Measurements from ENCODE around the gene ACAN. TPM values are rescaled to one million over a fixed set of nuclear protein-coding genes. Genes with fewer than 3 reads are reported as not detected.
"Not testable (repeated sequence)": the region's sequence is repeated elsewhere in the genome, so short reads cannot be mapped to it uniquely, and the experiment has no call there.

ACAN gene
- total RNA-seq, 1 donor from 2014 or later, result 1.2 TPM

DNA sequence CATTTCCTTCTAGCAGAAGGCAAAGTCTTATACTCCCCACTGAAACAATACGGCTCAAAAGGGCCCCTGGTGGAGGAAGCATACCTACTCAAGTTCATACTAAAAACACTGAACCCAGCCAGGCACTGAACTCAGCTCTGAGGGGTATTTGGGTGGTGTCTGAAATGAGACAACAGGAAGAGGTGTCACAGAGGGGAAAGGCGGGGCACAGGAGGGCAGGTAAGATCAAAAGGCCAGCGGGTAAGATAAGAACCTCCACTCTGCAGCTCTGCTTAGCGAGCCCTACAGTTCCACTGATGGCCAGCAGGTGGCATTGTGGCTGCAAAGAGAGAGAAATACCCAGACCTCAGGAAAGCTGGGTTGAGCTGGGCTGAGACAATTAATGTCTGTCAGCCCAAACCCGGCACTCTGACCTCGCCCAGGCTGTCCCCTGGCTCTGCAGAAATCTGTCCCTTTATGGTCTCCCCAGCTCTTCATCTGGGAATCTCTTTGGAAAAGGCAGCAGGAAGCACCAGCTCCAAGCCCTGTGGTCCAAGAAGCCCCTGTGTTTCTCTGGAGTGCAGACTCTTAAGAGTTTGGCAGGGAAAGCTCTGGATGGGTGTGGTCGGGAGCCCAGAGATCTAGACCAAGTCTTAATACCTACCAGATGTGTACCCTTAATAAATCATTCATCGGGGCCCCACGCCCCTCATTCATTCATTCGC lies 101.5 kb downstream of the ACAN start:
- peak; percentile 85 for DNase-seq

DNA sequence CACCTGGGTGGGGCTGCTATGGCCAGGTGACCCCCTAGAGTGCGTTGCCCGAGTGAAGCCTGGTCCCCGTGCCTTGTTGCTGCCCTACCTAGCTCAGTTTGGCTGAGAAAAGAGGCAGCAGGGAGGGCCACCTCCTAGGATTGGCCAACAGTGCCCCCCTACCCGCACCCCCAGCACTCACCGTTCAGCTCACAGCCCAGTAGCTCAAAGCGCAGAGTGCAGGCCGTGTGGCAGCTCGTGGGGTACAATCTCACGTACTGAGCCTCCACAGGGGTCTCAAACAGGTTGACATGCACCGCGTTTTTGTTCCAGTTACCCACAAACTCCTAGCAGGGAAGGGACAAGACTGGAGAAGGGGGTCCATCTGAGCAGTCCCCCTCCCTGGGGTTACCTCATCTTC lies 102.3 kb downstream of the ACAN start:
- DNase-seq, result no peak

- DNase-seq, result no peak
Measured at GRCh38 chr15:88906130-88906529, 102.9 kb downstream of the ACAN start.

GRCh38 chr15:88906551-88906950 lies 103.3 kb downstream of the ACAN start:
- no peak for DNase-seq

- no peak for DNase-seq
Measured at GRCh38 chr15:88907111-88907510, 103.9 kb downstream of the ACAN start.

DNA sequence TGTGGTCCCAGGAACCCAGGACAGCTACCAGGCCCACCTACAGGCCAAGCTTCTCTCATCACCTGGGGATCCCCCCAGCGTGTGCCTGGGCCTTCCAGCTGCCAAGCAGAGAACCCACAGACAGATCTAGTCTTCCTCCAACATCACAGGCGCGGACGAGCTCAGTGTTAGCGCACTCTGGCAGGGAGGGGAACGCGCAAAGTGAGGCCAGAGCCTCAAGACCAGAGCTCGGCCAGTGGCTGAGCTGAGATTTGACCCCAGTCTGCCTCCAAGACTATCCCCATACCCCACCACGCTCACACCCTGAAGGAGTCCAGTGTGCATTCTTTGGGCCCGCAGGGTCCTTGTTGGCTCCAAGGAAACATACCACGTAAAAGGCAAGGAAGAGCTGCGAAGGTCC lies 104.9 kb downstream of the ACAN start:
- no peak for DNase-seq

DNA sequence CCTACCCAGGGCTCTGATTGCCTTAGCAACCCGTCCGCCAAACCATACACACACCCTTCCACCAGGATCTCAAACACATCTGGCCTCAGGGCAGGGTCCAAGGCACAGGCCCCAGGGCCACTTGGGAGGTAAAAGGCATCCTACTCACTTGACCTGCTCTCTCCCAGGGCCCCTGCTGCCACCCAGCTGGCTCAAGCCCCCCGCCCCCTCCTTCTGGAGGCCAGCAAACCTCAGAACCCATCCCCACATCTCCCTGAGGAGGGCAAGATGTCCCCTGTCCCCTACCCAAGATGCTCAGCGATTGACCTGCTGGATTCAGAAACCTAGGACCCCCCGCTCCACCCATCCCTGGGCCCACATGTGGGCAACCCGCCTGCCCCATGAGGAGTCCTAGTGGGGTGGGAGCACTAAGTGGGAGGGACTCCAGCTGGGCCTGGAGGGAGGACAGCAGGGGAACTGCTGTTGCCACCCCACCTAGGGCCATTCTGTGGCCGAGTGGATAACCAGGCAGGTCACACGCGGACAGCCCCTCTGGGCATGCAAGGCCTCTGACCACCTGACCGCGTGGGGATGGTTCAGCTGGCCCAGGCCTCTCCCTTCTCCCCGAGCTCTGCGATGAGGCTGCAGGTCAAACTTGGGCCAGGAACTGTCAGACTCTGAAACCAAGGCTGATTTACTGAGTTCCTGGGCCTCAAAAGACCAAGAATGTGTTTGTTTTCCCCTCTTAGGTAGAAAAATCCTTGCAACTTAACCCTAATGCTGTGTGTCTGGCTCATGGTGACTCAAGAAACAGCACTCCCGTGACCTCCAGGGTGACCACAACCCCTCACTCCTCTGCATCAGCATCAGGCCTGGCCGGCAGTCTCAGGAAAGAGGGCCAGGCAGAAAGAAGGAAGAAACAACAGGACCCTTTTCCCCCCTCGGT lies 105.7 kb downstream of the ACAN start:
- no peak for DNase-seq

GRCh38 chr15:88909956-88910831 lies 107.0 kb downstream of the ACAN start:
- no peak for DNase-seq

DNA sequence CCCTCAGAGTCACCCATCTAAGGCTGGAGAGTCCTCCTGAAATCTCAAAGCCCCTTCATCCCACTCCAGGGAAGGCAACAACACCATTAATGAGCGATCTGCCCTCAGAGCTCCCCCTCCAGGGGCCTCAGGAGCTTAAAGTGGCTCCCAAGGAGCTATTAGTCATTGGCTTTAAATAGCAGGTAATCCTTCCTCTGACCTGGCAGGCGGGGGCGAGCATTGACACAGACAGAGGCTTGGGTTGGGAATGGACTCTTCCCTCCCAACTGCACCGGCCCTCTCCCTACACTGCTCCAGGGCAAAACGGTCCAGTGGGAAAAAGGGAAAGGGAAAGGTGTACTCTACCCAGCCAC lies 108.5 kb downstream of the ACAN start:
- DNase-seq, result no peak

GRCh38 chr15:88912500-88912921 lies 109.3 kb downstream of the ACAN start:
- DNase-seq, result peak; percentile 25

DNA sequence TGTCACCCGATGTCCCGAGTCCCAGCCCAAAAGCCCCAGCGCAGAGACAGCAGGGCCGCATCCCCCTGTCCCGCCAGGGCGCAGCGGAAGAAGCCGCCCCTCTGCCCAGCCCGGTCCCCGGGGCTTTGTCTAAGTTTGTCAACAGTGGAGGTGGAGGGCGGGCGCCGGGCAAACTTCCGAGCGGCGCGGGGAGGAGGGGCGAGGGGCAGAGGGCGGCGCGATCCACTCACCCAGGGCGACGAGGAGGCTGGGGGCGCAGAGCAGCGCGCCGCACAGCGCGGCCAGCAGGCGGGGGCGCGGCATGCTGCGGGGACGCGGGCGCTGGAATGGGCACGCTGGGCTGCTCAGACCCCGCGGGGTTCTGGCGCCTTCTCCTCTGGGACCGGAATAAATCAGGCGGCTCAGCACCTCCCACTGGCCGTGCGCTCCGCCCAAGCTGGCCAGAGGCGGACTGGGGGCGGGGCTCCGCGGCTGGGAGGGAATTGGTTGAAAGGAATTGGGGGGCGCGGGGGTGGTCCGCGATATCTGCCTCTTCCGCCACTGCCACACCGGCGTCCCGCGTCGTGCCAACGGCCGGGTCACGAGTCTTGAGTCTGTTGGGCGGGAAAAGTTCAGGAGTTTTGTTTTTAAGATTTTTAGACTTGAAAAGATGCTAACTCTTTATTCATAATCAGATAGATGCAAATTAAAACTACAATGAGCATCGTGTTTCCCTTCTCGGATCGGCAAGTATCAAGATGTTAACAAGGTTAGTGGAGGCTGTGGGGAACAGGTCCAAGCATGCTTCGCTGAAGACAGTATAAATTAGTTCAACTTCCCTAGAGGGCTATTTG lies 110.0 kb downstream of the ACAN start, which contains the start of gene MFGE8:
Gene MFGE8 (minus strand): TSS at position 363 of the 833 bp plus-strand sequence. CDS start 60 bp downstream, at position 303.
- DNase-seq, result peak; percentile 60

DNA sequence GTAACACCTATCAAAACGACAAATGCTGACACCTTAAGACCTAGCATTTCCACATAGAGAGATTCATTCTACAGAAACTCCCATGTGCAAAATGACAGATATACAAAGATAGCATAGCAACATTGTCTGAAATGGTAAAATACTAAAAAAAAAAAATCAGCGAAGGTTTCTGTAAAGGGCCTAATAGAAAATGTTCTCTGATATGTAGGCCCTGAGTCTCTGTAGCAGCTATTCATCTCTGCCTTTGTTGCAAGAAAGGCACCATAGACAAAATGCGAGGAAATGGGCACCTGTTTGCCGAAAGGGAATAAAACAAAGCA lies 110.6 kb downstream of the ACAN start:
- no peak for DNase-seq

- no peak for DNase-seq
Measured at GRCh38 chr15:88915354-88915753, 112.1 kb downstream of the ACAN start.

DNA sequence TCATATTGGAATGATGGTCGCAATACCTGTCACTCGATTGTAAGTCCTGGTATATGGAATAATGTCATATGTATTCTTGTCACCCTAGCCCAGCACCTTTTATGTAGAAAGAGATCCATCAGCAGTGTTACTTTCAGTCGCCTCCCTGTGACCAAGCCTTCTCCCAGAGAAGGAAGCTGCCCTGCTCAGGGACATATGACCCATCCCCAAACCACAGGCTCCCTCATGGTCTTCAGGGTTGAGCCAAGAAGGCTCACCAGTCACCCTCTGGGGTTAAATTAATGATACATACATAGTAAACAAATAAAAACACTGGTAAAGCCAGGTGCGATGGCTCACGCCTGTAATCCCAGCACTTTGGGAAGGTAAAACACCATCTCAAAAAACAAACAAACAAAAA lies 114.5 kb downstream of the ACAN start:
- DNase-seq, result no peak

- peak; percentile 30 for DNase-seq
Measured at GRCh38 chr15:88918738-88919137, 115.5 kb downstream of the ACAN start.

DNA sequence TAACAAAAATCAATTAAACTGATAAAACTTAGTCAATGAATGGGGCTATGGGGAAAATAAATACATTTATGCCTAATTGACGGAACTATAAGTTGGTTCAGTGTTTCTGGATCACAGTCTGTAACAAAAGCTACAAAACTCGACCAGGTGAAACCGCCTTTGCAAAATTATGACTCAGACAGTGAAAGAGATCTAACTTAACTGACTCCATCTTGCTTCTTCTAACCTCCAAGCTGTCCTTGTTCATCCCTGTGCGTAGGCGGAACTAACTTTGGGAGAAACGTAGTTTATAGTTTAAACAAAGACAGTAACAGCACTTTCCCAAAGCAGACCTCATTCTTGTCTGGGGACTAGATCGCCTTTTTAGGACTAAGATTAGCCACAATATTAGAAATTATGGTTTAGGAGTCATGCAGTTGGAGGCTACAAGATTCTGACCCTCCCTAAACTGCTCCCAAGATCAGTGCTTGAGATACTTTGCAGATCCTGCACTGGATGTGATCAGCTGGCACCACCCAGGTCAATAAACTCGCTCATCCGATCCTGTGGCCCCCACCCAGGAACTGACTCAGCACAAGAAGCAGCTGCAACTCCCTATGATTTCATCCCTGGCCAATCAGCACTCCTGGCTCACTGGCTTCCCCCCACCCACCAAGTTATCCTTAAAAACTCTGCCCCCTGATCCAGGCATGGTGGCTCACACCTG lies 117.1 kb downstream of the ACAN start:
- DNase-seq, result no peak

DNA sequence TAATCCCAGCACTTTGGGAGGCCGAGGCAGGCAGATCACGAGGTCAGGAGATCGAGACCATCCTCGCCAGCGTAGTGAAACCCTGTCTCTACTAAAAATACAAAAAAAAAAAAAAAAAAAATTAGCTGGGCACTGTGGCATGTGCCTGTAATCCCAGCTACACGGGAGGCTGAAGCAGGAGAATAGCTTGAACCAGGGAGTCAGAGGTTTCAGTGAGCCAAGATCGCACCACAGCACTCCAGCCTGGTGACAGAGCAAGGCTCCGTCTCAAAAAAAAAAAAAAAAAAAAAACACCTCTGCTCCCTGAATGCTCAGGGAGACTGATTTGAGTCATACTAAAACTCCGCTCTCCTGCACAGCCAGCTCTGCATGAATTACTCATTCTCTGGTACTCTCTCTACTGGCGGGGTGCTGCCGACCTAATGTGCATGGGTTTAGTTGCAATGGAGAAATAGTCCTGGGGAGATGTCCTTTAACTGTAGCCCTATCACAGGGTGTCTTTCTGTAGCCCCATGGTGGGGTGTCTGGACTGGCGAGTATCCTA lies 117.7 kb downstream of the ACAN start:
- not testable (repeated sequence) for DNase-seq

All from dermis blood vessel endothelial cell (primary cell).